Measurements from ENCODE around the gene CNTN1. TPM values are rescaled to one million over a fixed set of nuclear protein-coding genes. Genes with fewer than 3 reads are reported as not detected.

The CNTN1 gene
- total and polyA plus RNA-seq, 11 donors = 0.01 to 0.66 (median 0.20) TPM; not detected in 2

DNA sequence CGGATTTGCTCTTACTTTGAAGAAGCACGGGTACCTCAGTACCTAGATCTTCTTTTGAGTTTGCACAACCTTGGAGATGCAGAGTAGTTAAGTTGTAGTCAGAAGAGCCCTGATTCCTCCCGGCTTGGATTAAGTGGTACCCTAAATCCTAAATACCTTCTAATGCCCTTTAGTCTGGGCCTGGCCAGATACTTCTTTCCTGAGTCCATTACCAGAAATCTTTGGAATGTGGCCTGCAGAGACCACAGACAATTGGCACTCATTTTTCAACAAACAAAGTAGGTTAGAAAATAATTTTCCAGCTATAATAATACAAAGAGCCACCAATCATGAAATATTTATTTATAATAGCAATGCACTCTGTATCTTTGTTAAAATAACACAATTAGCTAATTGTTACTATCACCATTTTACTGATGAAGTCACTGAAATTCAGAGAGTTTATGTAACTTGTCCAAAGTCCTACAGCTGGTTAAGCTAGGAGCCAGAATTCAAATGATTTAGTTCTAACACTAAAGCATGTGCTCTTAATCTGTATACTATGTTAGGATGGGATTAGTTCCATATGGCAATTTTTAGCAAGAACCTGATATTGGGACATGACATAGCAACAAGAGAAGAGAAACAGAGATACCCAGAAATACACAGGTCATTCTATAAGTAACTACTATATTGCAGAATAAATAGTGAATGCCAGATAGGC lies 363.8 kb downstream of the CNTN1 start:
- TF ChIP-seq, protein P1, sequence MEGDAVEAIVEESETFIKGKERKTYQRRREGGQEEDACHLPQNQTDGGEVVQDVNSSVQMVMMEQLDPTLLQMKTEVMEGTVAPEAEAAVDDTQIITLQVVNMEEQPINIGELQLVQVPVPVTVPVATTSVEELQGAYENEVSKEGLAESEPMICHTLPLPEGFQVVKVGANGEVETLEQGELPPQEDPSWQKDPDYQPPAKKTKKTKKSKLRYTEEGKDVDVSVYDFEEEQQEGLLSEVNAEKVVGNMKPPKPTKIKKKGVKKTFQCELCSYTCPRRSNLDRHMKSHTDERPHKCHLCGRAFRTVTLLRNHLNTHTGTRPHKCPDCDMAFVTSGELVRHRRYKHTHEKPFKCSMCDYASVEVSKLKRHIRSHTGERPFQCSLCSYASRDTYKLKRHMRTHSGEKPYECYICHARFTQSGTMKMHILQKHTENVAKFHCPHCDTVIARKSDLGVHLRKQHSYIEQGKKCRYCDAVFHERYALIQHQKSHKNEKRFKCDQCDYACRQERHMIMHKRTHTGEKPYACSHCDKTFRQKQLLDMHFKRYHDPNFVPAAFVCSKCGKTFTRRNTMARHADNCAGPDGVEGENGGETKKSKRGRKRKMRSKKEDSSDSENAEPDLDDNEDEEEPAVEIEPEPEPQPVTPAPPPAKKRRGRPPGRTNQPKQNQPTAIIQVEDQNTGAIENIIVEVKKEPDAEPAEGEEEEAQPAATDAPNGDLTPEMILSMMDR (IDR thresholded peaks at IDR 0.05) = no peak
- TF ChIP-seq POLR2A (IDR thresholded peaks at IDR 0.05) = no peak
- intact Hi-C loops (cut with DNase I) = no loop called here
- WGBS, 4 donors = 47 to 58% (median 56%) methylated on average over 3 of the region's 3 CpGs
- peaks cover 0 to 3% (median 0%) of the 10 kb centered on the region in 12 donors for H3K4me1 ChIP-seq
- H3K4me3 ChIP-seq = no peak overlapping the region
- no peak overlapping the region for H3K27ac ChIP-seq
- no peaks in the 10 kb centered on the region for H3K27me3 ChIP-seq
- H3K36me3 ChIP-seq = no peaks in the 10 kb centered on the region
- no peaks in the 10 kb centered on the region for H3K9me3 ChIP-seq
- ATAC-seq = no peak
- DNase-seq = no peak

DNA sequence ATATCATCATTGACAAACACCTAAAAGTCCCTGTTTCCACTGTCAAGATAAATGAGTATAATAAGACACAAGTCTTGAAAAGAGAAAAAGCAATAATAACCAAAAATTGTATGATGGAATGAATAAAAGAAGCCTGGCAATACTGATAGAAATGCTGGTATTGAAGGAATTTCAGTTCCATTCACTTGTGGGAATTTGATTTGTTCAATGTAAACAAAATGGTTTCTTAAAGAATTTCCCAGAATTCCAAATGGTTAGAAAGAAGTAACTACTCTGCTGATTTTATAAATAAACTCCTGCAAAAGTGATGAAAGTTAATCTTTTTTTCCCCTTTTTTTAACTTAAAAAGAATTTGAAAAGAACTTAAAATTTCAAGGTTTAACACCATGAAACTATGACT lies 366.0 kb downstream of the CNTN1 start:
- no peaks in the 10 kb centered on the region for H3K9me3 ChIP-seq
- TF ChIP-seq, protein P1 (IDR thresholded peaks at IDR 0.05) = no peak
- TF ChIP-seq POLR2A (IDR thresholded peaks at IDR 0.05) = no peak
- peaks cover 0 to 3% (median 0%) of the 10 kb centered on the region in 12 donors for H3K4me1 ChIP-seq
- H3K4me3 ChIP-seq = no peak overlapping the region
- intact Hi-C loops (cut with DNase I) = no loop called here
- no peak for DNase-seq
- ATAC-seq = no peak
- H3K27me3 ChIP-seq = no peaks in the 10 kb centered on the region
- no peaks in the 10 kb centered on the region for H3K36me3 ChIP-seq
- no peak overlapping the region for H3K27ac ChIP-seq

DNA sequence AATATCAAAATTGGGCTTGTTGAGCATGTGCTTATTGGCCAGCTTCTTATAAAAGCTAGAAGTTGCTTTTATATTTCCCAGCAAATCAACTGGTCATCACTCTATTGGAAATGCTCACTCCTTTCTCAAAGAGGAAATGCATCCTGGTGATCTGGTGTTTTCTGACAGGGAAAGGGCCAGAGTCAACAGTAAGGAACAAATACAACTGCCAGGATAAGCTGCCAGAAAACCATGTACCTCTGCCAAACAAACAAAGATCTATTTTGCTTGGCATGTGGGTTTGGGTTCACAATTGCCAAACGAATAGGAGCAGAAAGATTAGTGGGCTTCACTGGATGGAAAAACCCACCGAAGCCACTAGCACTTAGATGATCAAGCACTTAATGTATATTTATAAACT lies 369.0 kb downstream of the CNTN1 start:
- H3K36me3 ChIP-seq = no peaks in the 10 kb centered on the region
- peaks cover 0 to 2% (median 0%) of the 10 kb centered on the region in 12 donors for H3K4me1 ChIP-seq
- no peak overlapping the region for H3K27ac ChIP-seq
- H3K4me3 ChIP-seq = no peak overlapping the region
- H3K9me3 ChIP-seq = no peaks in the 10 kb centered on the region
- 56 to 65% (median 58%) methylated on average over 2 of the region's 2 CpGs for WGBS, 4 donors
- ATAC-seq = no peak
- intact Hi-C loops (cut with DNase I) = no loop called here
- TF ChIP-seq, protein P1 (IDR thresholded peaks at IDR 0.05) = no peak
- no peak for TF ChIP-seq POLR2A (IDR thresholded peaks at IDR 0.05)
- no peak for DNase-seq
- H3K27me3 ChIP-seq = no peaks in the 10 kb centered on the region

DNA sequence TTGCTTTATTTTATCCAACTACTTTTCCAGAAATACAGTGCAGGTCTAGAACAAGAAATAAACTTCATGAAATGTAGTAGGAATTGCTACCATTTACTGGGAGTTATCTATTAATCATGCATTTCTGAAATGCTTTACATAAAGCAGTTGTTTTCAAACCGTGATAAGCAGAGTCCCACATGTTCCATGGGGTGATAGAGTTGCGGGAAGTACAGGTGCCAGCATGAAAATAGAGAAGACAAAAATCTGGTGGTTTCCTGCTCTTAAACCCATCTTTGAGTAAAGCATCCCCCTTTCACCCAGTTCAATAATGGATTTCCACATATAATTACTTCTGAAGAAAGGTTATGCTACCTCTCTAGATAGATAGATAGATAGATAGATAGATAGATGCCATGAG lies 372.2 kb downstream of the CNTN1 start:
- Histone ChIP-seq H3K9me3 (no peaks in the 10 kb centered on the region), H3K4me1 (no peaks in the 10 kb centered on the region), H3K36me3 (no peaks in the 10 kb centered on the region), H3K4me3 (no peak overlapping the region), H3K27ac (no peak overlapping the region), H3K27me3 (no peaks in the 10 kb centered on the region)
- no peak for TF ChIP-seq POLR2A (IDR thresholded peaks at IDR 0.05)
- TF ChIP-seq, protein P1 (IDR thresholded peaks at IDR 0.05) = no peak
- no peak for DNase-seq
- intact Hi-C loops (cut with DNase I) = no loop called here
- ATAC-seq = no peak
- WGBS, 4 donors = 52 to 66% (median 60%) methylated on average over 2 of the region's 2 CpGs
